Astrocyte of the hippocampus (primary cell): ENCODE data around the gene CISD3.
"Not testable (repeated sequence)": the region's sequence is repeated elsewhere in the genome, so short reads cannot be mapped to it uniquely, and the experiment has no call there.

Experiments used
- DNase-seq: peaks from one replicate; pipeline ENCODE4 v3.0.0; 2011; ENCODE audit warnings: low read depth, low spot score

Gene CISD3

GRCh38 chr17:38707678-38708351 is 22.3 kb upstream of the CISD3 start:
- no peak for DNase-seq

GRCh38 chr17:38709104-38709820 is 20.9 kb upstream of the CISD3 start:
- DNase-seq = no peak

- no peak for DNase-seq
These were observed 20.1 kb upstream of the CISD3 start for GRCh38 chr17:38709864-38710603.

GRCh38 chr17:38710604-38710962 is 19.6 kb upstream of the CISD3 start:
- no peak for DNase-seq

GRCh38 chr17:38710985-38711384 is 19.2 kb upstream of the CISD3 start:
- DNase-seq = no peak

- DNase-seq = no peak
These were observed 18.2 kb upstream of the CISD3 start for GRCh38 chr17:38711792-38712571.

- no peak for DNase-seq
These were observed 17.5 kb upstream of the CISD3 start for GRCh38 chr17:38712593-38712992.

- DNase-seq = no peak
These were observed 16.6 kb upstream of the CISD3 start for GRCh38 chr17:38713456-38714075.

GRCh38 chr17:38715216-38715943 is 14.8 kb upstream of the CISD3 start:
- no peak for DNase-seq

GRCh38 chr17:38716368-38717005 is 13.7 kb upstream of the CISD3 start:
- DNase-seq = no peak

- no peak for DNase-seq
These were observed 12.9 kb upstream of the CISD3 start for GRCh38 chr17:38717139-38717745.

- no peak for DNase-seq
These were observed 10.7 kb upstream of the CISD3 start for GRCh38 chr17:38719289-38719942.

- DNase-seq = no peak
These were observed 10.0 kb upstream of the CISD3 start for GRCh38 chr17:38719943-38720641.

- DNase-seq = no peak
These were observed 9.2 kb upstream of the CISD3 start for GRCh38 chr17:38720941-38721340.

- no peak for DNase-seq
These were observed 8.3 kb upstream of the CISD3 start for GRCh38 chr17:38721802-38722201.

- peak; percentile 82 for DNase-seq
These were observed 5.7 kb upstream of the CISD3 start for GRCh38 chr17:38724337-38724988.

GRCh38 chr17:38725066-38725465 is 5.1 kb upstream of the CISD3 start:
- no peak for DNase-seq

GRCh38 chr17:38726145-38726544 is 4.0 kb upstream of the CISD3 start:
- not testable (repeated sequence) for DNase-seq
